Keratinocyte (primary cell): ENCODE measurements around the gene NF2.

Experiments
- EZH2 ChIP-seq: IDR thresholded peaks from one replicate; pipeline ENCODE4 v1.6.1; 2012; ENCODE audit warnings: inconsistent platforms, mild to moderate bottlenecking, low read length, moderate library complexity
- TF ChIP-seq, protein P1 (sequence below), 3 experiments: IDR thresholded peaks in 1 of 3; conservative IDR thresholded peaks in 1 of 3; optimal IDR thresholded peaks in 1 of 3; 2 replicates in 2 of 3; 3 replicates in 1 of 3; pipeline versions ENCODE3 to v1.5.1; 2011; ENCODE audit warnings: low read length in 3 of 3, mild to moderate bottlenecking in 3 of 3, moderate library complexity in 2 of 3, control low read depth in 1 of 3, inconsistent platforms in 1 of 3; ENCODE audit not compliant: insufficient read depth in 2 of 3; ENCODE audit errors: extremely low read depth in 1 of 3

DNA sequence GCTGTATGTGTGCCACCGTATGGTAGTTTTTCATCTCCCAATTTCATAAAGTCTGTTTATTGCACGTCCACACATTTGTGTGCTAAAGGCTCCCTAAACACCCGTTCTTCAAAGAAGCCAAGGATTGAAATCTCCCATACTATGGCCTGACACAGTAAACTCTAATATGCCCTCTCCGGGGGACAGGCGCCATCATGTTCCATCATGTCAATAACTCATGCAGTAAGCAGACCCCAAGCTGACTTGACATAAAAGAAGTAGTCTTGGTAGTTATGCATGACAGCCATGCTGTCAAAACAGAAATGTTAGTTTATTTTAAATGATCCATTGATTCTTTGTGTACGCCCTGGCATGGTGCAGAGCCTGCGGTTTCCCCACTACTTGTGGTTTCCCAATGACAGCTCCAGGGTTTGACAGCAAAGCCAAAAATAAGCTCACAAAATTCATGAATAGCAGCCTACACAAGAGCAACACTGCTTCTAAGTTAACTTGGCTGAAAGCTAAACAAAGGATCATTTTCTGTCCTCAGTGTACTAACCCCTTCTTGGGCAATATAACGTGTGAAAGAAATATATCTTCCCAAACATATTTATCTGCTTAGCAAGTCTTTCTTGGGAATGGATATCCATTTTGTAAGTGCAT lies 59.9 kb downstream of the NF2 start:
- TF ChIP-seq, protein P1, sequence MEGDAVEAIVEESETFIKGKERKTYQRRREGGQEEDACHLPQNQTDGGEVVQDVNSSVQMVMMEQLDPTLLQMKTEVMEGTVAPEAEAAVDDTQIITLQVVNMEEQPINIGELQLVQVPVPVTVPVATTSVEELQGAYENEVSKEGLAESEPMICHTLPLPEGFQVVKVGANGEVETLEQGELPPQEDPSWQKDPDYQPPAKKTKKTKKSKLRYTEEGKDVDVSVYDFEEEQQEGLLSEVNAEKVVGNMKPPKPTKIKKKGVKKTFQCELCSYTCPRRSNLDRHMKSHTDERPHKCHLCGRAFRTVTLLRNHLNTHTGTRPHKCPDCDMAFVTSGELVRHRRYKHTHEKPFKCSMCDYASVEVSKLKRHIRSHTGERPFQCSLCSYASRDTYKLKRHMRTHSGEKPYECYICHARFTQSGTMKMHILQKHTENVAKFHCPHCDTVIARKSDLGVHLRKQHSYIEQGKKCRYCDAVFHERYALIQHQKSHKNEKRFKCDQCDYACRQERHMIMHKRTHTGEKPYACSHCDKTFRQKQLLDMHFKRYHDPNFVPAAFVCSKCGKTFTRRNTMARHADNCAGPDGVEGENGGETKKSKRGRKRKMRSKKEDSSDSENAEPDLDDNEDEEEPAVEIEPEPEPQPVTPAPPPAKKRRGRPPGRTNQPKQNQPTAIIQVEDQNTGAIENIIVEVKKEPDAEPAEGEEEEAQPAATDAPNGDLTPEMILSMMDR (optimal IDR thresholded peaks at IDR 0.05 in 1 of 3, IDR thresholded peaks at IDR 0.05 in 1 of 3, conservative IDR thresholded peaks at IDR 0.05 in 1 of 3; ENCODE audit: extremely low read depth in 1 of 3, insufficient read depth in 2 of 3, low read length in 3 of 3), result no peak
- no peak for TF ChIP-seq EZH2
